HG02840 (cell line): ENCODE measurements around the gene MPZL3.

Experiments
- ATAC-seq: cut with Tn5 transposase; IDR thresholded peaks from one replicate; pipeline ENCODE4 v1.9.1; 2021; ENCODE audit warnings: mild to moderate bottlenecking, moderate library complexity, moderate number of reproducible peaks; ENCODE audit not compliant: unreplicated experiment, low FRiP score

MPZL3 gene

GRCh38 chr11:118251858-118252652 lies at the start of gene MPZL3:
Gene MPZL3 (minus strand): TSS chr11:118252365. CDS start chr11:118252294, 71 bp downstream.
- no peak for ATAC-seq

GRCh38 chr11:118301600-118302195 lies 49.5 kb upstream of the MPZL3 start:
- no peak for ATAC-seq

GRCh38 chr11:118295815-118296454 lies 43.8 kb upstream of the MPZL3 start:
- no peak for ATAC-seq

GRCh38 chr11:118295199-118295598 lies 43.0 kb upstream of the MPZL3 start:
- no peak for ATAC-seq

GRCh38 chr11:118294053-118294452 lies 41.9 kb upstream of the MPZL3 start:
- ATAC-seq = no peak

- ATAC-seq = no peak
Measured at GRCh38 chr11:118291477-118292135, 39.4 kb upstream of the MPZL3 start.

GRCh38 chr11:118290923-118291322 lies 38.8 kb upstream of the MPZL3 start:
- ATAC-seq = no peak

- no peak for ATAC-seq
Measured at GRCh38 chr11:118289401-118289800, 37.2 kb upstream of the MPZL3 start.

- ATAC-seq = no peak
Measured at GRCh38 chr11:118287006-118287405, 34.8 kb upstream of the MPZL3 start.

GRCh38 chr11:118286545-118286944 lies 34.4 kb upstream of the MPZL3 start:
- ATAC-seq = no peak

- no peak for ATAC-seq
Measured at GRCh38 chr11:118283756-118284350, 31.7 kb upstream of the MPZL3 start.

- no peak for ATAC-seq
Measured at GRCh38 chr11:118283037-118283636, 31.0 kb upstream of the MPZL3 start.

- no peak for ATAC-seq
Measured at GRCh38 chr11:118282606-118283005, 30.4 kb upstream of the MPZL3 start.

- no peak for ATAC-seq
Measured at GRCh38 chr11:118281284-118281683, 29.1 kb upstream of the MPZL3 start.

- ATAC-seq = no peak
Measured at GRCh38 chr11:118277312-118277711, 25.1 kb upstream of the MPZL3 start.

- ATAC-seq = no peak
Measured at GRCh38 chr11:118276422-118276821, 24.3 kb upstream of the MPZL3 start.

- ATAC-seq = no peak
Measured at GRCh38 chr11:118275176-118275575, 23.0 kb upstream of the MPZL3 start.

- no peak for ATAC-seq
Measured at GRCh38 chr11:118274186-118274585, 22.0 kb upstream of the MPZL3 start.

GRCh38 chr11:118272001-118272400 lies 19.8 kb upstream of the MPZL3 start:
- no peak for ATAC-seq

- ATAC-seq = no peak
Measured at GRCh38 chr11:118267486-118267885, 15.3 kb upstream of the MPZL3 start.
